ENCODE measurements around the gene ACOT11.

The ACOT11 gene

DNA sequence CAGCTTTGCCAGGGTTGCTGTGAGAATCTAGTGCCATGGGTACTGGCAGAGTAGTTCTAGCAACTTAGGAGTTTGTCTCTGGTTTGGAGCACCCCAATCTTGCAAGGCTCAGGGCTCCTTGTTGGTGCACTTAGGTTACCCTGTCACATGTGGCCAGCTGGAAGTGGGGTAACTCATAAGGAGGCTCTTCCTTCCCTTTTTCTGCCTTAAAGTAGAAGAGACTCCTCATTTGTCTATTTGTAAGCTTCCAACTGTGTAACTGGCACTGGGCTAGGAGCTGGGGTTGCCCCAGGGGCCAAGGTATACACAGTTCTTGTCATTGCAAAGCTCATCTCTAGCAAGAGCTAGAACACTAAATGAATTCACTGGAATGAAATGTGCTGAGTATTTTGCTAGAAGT is 104.1 kb downstream of the ACOT11 start:
- DNase-seq, result no peak

DNA sequence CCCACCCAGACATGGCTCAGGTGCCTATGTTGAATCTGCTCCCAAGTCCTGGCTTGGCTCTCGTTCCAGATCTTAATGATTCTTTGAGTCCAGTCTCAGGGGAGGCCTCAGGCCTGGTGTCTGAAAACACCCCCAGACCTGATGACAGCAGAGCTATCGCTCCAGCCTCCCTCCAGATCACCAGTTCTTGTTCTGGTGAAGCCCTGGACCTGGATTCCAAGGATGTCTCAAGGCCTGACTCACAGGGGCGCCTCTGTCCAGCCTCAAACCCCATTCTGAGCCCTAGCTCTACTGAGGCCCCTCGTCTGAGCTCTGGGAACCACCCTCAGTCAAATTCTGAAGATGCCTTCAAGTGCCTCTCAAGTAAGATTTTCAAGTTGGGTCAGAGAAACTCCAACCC is 105.0 kb downstream of the ACOT11 start:
- DNase-seq, result no peak

DNA sequence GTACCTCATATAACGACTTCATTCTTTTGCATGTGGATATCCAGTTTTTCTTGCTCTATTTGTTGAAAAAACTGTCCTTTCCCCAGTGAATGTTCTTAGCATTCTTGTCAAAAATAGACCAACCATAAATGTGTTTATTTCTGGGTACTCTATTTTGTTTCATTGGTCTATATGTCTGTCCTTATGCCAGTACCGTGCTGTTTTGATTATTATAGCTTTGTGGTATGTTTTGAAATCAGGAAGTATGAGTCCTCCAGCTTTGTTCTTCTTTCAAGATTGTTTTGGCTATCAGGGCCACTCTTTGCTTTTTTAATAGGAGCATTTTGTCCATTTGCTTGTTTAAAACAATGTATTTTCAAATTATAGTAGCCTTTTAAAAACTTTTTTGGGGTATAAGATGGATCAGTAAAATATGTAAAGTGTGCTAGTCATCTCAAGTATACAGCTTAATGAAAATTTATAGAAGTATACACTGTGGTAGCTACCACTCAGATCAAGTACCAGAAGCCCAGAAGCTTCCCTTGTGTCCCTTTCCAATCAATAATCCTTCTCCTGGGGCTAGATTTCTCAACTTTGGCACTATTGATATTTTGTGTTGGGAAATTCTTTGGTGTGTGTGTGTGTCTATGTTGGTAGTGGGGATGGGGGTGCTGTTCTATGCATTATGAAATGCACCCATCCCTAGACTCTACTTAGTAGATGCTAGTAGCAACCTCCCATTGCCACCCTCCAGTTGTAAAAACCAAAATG is 110.3 kb downstream of the ACOT11 start:
- DNase-seq, result no peak

All from stimulated activated CD4-positive, alpha-beta T cell treated with anti-CD3 and anti-CD28 coated beads, Interleukin-4, amount 100 ng/mL, for 24 hours (primary cell).